Hematopoietic multipotent progenitor cell treated with erythropoietin and hydrocortisone succinate and interleukin-3 and kit ligand, for 4 days (in vitro differentiated cells): ENCODE data around the gene ZFP42.
"Not testable (repeated sequence)": the region's sequence is repeated elsewhere in the genome, so short reads cannot be mapped to it uniquely, and the experiment has no call there.

Experiments used
- DNase-seq: peaks from one replicate; pipeline ENCODE4 v3.0.0-alpha.2; 2015

Gene ZFP42

GRCh38 chr4:187995322-187996207 is at the start of gene ZFP42:
Gene ZFP42 (plus strand): TSS chr4:187995771. CDS start chr4:188002808, 7,037 bp downstream.
- no peak for DNase-seq

DNA sequence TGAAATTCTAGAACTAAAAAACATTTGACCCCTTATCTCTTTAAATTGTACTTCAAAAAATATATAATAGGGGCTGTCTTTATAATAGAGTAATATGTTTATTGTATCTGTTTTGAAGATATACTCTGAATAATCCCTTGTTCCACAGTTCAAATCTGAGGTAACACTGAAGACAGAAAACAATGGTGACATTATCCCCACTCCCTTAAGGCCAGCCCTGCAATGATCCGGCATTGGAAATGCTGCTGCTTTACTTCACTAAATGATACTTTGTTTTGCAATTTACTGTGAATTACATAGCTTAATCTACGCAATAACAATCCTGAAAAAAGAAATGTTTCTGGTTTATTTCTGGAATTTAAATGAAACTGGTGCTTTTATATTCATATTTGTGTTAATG is 34.4 kb upstream of the ZFP42 start:
- DNase-seq = no peak

DNA sequence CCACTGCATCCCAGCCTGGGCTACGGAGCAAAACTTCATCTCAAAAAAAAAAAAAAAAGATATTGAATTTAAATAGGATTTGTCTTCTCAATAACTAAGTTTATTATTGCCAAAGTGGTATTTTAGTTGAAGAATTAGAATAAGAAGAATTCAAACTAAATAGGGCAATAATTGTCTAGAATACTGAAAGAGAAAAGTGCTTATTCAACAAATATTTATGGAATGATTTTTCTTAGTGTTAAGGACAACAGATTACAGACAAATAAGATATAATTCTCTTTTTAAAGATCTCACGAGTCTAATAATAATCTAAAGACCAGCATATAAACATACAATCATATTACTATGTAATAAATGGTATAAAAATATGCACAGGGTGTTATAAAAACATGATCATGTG is 33.6 kb upstream of the ZFP42 start:
- DNase-seq = no peak

DNA sequence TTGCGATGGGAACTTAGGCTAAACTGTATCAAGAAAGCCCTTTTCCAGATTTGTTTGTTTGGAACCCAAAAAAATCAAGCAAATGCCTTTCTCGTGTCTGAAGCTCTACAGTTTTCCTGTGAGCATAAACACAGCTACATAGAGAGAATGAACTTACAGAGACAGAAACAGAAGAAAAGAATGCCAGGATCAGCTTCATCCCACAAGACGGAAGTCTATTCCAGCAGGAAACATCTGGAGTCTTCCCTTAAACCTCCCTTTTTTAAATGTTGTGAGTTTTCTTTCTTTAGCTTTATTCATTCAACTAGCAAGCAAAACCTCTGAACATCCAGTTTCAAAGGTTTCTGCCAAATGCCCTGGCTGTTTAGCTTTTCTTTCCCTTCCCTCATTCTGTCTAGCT is 32.6 kb upstream of the ZFP42 start:
- no peak for DNase-seq

- no peak for DNase-seq
These were observed 29.8 kb upstream of the ZFP42 start for GRCh38 chr4:187965726-187966125.

GRCh38 chr4:187972135-187972534 is 23.4 kb upstream of the ZFP42 start:
- DNase-seq = no peak

GRCh38 chr4:187983746-187984145 is 11.8 kb upstream of the ZFP42 start:
- DNase-seq = no peak

- DNase-seq = no peak
These were observed 2.6 kb upstream of the ZFP42 start for GRCh38 chr4:187992971-187993370.

DNA sequence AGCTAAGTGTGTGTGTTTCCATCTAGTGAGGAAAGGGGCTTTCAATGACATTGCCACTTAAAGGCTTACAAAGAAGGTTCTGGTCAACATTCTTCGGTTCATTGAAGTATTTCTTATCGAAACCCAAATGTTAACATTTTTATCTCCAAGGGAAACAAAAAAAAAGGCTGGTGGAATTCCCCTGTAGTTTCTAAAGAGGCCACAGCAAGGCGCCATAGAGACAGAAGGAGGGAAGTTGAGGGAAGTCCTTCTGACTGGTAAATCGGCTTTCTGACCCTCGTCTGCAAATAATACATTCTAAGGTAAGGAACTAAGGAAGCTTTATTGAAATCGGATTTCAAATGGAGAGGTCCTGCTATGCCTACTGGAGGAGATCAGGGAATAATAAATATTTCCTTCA is 1.7 kb upstream of the ZFP42 start:
- DNase-seq = no peak

- DNase-seq = no peak
These were observed 1.1 kb downstream of the ZFP42 start for GRCh38 chr4:187996502-187997177.

GRCh38 chr4:187997991-187998390 is 2.4 kb downstream of the ZFP42 start:
- DNase-seq = not testable (repeated sequence)

DNA sequence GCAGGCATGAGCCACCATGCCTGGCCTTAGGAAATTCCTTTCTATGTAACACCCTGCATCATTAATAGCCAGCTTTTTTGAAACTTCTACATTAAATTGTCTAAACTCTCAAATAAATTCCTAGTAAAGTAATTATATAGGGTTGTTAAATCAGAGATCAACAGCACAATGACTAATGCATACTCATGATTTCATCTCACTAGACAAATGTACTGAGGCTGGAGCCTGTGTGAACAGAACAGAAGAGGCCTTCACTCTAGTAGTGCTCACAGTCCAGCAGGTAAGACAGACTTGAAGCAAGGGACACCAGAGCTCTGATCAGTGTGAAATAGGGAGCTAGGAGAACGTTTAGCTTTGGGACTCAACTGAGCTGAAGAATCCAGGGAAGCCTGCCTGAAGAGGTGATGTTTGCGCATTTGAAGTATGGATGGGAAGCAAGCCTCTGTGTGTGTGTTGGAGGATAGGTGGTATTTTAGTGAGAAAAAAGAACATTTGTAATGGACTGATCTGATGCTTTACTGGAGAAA is 3.9 kb downstream of the ZFP42 start:
- no peak for DNase-seq

- DNase-seq = no peak
These were observed 6.8 kb downstream of the ZFP42 start for GRCh38 chr4:188002323-188002722.

DNA sequence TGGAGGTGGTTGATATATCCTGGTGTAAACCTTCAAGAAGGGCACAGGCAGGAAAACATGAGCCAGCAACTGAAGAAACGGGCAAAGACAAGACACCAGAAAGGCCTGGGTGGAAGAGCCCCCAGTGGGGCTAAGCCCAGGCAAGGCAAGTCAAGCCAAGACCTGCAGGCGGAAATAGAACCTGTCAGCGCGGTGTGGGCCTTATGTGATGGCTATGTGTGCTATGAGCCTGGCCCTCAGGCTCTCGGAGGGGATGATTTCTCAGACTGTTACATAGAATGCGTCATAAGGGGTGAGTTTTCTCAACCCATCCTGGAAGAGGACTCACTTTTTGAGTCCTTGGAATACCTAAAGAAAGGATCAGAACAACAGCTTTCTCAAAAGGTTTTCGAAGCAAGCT is 7.2 kb downstream of the ZFP42 start:
- DNase-seq = no peak

- DNase-seq = no peak
These were observed 10.0 kb downstream of the ZFP42 start for GRCh38 chr4:188005561-188005960.

GRCh38 chr4:188006285-188006848 is 10.8 kb downstream of the ZFP42 start:
- DNase-seq = no peak

DNA sequence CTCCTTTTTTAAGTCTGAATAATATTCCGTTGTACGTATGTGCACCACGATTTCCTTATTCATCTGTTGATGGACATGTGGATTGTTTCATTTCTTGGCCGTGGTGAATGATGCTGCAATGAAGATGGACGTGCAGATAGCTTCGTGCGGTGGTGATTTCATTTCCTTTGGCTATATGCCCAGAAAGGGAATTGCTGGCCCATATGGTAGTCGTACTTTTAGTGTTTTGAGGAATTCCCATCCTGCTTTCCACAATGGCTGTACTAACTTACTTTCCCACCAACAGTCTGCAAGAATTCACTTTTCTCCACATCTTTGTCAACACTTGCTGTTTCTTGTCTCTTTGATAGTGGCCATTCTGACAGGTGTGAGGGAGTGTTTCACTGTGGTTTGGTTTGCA is 12.8 kb downstream of the ZFP42 start:
- no peak for DNase-seq

DNA sequence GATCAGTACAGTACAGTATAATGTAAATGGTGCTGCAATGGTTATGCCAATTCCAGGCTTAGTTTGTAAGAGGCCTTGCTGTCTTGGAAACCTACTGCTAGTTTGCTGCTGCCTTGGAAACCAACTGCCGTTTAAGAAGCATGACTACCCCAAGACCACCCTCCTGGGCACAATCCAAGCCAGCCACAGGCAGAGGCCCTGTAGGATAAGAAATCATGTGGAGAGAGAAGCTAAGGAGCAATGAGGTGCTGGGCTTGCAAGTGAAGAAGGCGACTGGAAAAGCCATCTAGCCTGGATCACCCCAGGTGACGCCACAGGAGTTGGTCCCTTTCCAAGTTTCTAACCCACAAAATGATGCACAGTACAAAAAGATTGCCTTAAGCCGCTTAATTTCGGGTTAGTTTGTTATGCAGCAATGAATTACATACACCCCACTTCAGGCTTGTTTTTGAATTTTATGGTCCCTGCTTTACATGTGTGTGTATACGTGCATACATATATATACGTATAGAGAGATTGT is 16.9 kb downstream of the ZFP42 start:
- DNase-seq = no peak

GRCh38 chr4:188015025-188015940 is 19.7 kb downstream of the ZFP42 start:
- no peak for DNase-seq

GRCh38 chr4:188016754-188017153 is 21.2 kb downstream of the ZFP42 start:
- no peak for DNase-seq

DNA sequence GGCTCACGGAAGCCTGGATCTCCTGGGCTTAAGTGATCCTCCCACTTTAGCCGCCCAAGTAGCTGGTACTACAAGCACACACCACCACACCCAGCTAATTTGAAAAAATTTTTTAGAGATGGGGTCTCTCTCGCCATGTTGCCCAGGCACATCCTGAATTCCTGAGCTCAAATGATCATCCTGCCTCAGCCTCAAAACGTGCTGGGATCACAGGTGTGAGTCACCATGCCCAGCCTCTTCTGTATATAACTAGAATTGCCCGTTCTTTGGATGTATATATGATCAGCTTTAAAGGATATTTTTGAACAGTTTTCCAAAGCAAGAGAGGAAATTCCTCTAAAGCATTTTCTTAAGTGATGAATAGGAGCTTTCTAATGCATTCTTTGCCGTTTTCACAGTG is 22.7 kb downstream of the ZFP42 start:
- no peak for DNase-seq

GRCh38 chr4:188021548-188022249 is 26.1 kb downstream of the ZFP42 start:
- DNase-seq = no peak
